ENCODE results near the gene TNS3.

The TNS3 gene

DNA sequence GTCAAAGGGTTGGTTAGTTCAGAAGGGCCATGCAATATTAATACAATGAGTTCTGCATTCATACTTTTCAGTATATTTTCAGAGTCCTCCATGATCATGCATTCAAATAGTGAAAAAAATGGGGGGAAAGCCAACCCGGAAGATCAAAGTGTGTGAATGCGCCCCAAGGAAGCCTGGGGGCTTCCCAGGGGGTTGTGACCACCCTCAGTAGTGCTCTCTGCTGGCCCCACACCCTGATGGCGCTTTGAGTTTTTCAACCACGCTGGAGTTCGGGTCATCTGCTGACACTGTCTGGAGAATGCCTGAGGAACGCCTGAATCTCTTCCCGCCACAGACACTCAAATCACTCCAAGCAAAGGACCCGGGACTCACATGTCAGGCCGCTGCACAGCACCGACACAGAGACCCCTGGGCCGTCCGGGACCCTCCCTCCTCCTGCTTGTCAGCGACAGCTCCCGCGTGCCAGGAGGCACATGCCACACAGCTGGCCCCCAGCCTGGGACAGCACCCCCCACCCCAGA is 1.0 kb downstream of the TNS3 start:
- no peak for DNase-seq

DNA sequence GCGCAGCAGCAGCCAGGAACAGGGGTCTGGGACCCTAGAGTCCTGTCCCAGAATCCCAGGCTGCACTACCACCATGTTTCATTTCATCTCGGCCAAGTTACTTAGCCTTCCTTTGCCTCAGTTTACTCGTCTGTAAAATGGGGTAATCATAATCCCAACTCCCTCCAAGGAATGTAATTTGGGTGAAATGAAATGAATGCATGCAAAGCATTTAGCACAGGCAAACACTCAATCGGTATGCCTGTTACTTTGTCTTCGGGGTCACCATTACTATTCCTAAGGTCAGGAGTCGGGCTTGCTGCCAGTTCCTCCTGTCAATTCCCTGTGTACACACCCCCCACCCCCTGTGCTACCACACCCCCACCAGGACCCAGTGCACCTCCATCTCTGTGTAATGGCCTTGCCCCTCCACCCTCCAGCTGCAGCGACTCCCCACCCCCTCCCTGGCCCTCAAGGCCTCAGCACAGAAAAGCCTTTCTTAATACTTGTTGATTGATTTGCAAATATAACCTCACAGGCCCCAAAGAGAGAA is 1.7 kb downstream of the TNS3 start:
- no peak for DNase-seq

DNA sequence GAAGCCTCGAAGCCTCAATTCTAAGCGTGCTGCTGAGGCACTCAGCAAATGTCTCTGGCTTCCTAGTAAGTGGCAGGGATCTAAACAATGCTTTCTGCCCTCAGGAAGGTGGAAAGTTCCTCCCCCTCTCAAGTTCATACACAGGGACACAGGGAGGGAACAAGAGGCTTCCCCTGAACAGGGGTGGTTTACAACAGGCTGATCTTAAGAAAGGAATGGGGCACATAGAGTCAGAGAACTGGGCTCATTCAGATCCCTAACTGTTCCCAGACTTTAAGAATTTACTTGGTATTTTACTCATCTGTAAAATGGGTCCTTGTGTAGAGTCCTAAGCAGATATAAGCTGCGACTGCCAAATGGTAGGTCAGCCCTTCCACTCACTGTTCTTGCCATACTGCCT is 2.5 kb downstream of the TNS3 start:
- no peak for DNase-seq

DNA sequence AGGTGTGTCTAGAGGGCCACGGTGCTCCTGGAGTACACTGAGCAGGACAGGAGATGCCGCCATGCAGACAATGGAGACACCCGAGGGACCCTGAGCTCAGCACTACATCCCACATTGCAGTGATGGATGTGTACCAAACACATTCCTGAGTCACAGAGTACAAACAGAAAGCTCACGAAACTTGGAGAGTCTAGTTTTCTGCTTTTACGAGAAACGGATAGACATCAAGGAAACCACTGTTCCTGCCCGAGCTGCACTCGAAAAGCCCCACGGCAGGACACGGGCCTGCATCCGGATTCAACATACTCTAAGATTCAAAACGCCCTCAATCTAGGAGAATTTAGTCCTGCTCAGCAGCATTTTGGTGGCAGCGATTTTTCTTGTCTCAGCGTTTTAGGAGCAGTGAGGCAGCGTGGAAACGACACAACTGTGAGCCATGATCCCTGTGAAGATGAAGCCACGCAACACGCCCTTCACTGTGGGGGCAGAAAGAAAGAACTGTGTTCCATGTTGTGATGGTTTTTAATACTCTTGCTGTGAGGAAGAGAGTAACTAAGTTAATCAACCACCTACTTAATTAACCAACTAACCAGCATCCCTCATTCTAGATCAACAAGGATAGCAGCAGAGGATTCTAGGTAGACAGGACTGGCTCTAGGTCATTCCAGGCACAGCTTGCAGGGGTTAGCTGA is 3.2 kb downstream of the TNS3 start:
- DNase-seq: no peak

DNA sequence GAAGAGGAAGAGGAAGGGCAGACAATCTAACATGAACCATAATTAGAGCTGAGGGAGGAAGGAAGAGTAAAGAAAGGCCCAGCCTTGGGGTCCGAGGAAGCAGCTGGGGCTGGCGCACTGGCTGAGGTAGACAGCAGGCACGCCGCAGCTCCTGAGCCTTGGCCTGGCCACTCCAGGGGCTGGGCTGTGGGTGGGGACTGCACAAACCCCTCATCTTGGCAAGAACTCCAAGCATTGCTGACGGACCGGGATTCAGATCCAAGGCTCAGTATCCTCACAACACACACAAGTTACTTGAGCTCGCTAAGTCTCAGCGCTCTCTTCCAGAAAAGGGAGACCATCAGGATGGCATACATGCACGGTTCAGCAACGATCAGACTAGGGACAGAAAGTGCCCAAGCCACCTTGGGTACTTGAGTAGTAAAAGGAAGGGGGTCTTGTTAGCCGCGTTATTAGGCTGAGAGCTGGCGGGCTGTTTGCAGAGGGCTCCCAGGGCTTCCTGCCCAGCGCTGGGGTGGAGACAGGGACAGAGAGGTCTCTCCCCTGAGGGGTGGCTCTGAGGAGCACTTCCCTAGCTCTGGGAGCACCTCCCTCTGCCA is 4.5 kb downstream of the TNS3 start:
- DNase-seq: no peak

DNA sequence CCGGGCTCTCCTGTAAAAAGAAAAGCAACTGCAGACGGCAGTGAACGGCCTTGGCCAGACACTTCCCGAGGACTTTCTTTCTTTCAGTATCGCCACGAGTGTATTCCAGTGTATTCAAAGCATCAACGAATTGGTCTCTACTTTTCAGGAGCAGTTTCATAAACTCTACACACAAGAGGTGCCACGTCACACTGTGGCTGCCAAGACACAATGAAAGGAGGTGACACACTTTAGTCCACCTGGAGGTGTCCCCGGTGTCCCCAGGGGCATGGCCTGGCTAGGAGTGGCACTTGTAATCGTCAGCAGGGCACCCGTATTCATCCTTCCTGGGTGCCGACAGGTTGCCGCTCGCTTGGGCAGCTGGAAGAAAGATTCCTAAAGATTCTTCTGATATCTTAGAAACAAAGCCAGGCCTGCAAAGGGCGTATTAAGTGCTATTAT is 5.0 kb downstream of the TNS3 start:
- no peak for DNase-seq

DNA sequence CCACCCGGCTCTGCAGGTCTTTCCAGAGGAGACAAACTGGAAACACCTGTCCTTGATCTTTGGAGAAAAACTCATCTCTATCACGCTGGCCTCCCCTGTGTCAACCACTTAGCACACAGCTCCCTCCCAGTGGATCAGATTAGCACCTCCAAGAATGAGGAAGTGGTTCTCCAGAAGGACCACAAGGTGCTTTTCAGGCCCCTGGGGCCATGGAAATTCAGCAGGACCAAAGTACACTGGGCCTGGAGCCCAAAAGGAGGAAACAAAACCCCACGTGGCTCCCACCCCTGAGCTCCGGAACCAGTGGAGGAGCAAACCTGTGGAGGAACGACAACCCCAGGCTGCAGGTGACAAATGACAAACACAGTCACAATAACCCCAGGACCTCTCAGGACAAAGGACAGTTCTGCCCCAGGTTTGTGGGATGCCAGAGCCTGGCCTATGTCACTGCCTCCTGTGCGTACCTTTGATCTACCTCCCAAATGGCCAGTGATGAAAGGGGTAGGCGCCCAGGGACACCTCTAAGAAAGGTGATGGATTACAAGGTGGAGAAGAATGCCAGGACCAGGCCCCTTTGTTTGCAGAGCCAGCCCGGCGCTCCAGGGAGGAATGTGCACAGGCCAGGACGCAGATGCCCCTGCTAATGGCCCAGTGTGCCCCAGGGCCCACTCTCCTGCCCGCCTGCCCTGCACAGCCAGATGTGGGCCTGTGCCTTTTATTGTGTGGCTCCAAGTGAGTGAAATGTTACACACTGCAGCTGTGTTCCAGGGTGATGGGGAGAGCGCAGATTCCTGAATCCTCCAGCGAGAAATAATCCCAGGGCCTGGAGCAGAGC is 5.7 kb downstream of the TNS3 start:
- no peak for DNase-seq

DNA sequence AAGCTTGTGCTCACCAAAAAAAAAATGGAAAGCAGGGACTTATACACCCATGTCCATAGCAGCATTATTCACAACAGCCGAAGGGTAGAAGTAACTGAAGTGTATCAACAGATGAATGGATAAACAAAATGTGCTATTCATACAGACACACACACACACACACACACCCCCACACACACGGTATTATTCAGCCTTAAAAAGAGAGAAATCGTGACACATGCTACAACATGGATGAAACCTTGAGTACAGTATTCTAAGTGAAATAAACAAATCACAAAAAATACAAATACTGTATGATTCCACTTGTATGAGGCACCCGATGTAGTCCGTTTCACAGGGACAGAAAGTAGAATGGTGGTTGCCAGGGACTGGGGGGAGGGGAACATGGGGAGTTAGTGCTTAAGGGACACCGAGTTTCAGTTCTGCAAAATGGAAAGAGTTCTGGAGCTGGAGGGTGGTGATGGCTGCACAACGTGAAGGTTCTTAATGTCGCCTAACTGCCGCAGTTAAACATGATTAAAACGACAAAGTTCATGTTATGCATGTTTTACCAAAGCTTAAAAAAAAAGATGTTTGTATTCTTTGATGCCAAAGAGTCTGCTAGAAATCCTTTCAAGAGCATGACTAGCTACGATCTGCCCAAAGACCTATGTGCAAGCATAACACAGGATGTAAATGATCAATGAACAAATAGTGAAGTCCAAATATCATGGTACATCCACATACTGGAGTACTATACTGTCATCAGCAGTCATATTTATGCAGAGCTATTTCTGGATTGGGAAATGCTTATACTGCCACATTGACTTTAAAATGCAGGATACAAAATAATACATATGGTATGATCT is 7.2 kb downstream of the TNS3 start:
- DNase-seq: peak; percentile 12

DNA sequence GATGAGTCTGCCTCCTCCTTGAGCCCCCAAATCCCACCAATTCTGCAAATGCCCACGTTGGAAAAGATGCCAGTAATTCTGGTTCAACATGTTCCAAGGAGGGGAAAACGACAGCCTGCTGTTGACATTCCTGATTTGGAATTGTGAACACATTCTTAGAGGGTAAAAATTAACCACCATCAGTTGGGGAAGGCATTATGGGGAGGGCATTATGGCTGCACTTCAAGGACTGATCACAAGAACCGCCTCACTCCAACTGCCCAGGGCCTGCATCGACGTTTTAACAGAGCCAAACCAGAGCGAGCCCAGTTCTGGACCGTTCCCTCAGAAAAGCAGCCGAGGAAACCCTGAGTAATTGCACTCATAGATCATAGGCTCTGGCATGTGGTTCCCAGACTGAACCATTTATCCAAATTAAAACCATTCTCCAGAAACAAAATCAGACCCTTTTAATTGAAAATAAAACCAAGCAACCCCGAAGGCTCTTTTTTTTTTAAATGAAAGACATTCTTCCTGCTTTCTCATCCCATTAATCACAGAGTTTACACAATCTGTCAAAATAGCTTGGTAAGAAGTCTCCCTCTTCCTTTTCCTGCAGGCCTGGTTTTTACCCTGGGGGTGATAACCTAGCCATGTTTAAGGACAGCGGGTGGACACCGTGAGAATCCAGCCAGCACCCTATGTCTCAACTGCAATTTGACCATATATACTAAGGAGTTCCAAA is 8.0 kb downstream of the TNS3 start:
- no peak for DNase-seq

DNA sequence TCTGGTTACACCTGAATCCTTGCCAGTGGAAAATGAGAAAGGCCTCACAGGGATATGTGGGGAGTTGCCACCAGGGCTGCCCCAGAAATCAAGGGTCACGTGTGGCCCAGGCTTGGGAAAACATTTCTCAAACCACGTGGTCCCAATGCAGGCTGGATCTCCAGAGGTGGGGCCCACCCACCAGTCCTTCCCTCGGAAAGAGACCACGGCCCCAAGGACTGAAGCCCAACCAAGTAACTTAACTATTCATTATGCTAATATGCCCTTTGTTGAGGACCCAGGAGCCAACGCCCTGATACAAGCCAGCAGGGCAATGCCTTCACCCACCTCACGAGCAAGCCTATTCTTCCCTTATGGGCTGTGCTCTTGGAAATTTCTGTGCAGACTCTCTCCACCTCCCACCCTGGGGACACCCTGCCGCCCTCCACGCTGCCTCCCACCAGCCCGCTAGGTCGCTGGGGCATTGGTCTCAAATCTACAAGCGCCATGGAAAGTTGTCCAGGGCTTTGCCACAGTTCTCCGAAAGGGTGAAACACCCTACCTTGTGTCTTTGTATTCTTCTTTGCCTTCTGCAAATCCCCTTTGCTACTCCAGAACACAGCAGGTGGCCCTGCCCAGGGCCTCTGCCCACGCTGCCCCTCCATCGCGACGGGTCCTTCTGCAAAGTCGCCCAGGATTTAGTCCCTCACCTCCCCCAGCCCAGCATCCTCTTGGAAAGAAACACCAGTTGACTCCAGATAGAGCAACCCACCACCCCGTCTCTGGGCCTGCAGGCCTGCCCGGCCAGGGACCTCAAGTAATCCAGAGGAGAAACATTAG is 8.8 kb downstream of the TNS3 start:
- no peak for DNase-seq

DNA sequence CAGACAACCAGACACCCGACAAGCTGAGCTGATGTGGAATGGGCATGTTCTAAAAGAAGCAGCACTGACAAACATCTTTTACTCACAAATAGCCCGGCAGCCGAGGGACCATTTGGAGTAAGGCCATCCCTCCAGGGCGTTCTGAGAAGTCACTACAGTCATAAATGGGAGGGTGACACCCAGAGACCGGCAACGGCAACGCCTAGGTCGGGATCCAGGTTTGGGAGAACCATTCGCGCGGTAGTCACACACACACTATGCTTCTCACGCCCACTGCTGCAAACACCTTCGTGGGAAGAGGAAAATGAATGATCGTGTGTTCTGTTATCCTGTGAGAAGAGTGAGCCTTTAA is 9.8 kb downstream of the TNS3 start:
- no peak for DNase-seq

DNA sequence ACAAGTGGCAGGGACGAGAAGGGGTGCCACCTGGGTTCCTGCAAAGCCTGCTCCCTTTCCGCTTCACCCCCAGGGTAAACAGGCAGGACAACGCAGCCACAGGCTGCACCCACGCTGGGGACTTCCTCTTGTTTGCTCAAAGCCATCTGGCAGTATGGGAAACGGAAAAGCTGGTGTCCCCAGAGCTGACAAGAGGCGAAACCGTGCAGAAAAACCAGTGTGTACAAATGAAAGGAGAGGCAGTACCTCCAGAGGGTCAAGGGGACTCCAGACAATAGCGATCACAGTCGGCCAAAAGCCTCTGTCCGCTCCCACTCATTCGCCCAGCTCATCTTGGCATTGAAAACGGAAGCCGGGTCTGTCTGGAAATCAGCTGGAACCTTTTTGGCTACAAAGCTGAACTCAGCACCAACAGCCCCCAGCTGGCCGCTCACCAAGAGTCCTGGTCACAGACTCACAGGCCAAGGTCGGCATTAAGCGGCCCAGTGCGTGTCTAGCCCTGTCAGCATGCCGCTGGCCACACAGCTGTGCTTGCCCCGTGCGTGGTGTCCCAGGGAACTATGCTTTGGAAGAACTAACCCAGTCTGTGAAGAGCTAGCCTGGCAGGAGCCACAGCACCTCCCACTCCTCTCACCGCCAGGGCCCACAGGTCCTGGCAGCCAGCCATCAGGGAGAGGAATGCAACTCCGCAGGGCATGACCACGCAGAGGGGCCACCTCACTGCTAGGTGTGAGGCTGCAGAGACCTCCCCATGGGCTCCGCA is 10.4 kb downstream of the TNS3 start:
- no peak for DNase-seq

DNA sequence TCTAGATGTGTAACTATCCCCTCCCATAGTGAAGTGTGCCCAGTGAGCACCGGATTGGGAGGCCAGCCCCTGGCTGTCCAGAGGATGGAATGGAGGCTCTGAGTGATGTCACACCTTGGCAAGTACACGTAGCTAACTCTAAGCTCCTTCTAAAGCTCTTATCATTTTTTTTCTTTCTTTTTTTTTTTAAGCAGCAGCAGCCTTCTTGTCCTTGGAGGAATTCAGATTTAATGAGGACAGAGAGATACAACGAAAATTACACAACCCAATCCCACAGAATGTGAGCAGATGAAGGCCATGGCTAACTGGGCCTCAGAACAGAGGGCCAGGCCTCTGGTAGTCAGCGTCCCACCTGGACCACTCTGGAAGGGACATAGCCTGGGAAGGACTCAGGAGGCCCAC is 11.3 kb downstream of the TNS3 start:
- DNase-seq: no peak

DNA sequence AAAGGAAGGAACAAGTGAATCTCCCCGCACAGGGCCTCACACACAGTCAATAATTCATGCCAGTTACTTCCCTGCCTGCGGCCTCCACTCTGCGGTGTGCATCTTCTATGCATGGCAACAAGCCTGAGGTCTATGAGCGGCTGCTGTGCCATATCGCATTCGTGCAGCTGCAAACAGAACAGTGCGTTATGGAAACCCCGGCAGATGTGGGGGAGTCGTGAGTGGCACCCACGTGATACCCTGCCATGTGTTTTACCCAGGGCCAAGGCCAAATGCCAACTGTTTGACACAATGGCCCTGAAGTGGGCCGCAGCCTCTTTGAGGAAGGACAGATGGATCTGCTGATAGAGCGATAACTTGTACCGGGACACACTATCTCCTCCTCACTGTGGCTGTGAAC is 13.4 kb downstream of the TNS3 start:
- no peak for DNase-seq

DNA sequence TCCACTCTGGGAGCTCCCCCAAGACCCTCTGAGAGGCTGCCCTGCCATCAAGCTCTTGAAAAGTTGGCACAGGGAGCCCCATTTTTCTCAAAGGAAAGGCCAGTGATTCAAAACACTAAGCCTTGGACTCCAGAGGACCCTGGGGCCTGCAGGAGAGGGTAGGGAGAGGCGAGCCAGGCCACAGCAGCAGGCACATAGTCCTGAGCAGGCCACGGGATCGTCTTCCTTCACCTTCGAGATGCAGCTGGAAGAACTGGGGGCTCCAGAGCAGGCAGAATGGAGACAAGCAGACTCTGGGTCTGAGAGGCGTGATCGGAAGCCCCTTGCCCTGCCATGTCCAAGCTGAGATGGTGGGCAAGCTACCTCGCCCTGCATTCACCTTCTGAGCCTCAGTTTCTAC is 13.9 kb downstream of the TNS3 start:
- no peak for DNase-seq

DNA sequence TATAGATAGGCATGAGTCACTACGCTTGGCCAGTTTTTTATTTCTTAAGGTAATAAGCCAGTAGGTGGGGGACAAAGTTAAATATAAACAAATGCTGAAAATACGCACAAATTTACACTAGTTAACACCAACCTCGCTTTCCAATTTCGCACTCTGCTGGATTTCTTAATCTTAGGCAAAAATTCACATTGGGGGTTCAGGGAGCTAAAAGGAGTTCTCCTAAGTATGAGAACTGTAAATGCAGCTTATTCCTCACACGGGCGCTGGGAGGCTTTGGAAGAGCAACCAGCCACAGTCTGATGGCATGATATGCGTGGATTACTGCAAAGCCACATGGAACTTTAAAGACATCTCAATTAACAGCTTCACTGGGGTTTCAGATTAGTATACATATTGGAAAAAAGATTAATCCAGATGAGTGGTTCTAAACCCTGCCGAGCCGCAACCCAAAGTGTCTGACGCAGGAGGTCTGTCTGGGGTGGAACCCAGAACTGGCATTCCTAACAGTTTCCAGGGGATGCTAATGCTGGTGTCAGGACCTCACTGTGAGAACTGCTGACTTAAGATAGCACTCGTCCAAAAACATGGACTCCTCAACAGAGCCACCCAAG is 16.2 kb downstream of the TNS3 start:
- no peak for DNase-seq

DNA sequence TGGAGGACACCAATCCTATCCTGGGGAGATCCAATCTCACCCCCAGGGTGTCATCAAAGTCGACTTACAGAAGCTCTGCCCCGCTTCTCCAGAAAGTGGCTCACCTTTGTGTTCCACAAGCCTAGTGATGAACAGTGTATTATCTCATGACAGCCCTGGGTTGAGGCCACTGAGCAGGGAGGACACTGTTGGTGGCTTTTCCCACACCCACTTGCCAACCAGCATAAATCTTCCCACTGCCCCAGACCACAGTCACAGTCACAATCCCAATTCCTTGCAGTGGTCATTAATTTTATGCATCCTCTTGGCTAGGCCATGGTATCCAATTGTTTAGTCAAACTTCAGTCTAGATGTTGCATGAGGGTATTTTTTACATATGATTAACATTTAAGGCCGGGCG is 18.4 kb downstream of the TNS3 start:
- DNase-seq: no peak

DNA sequence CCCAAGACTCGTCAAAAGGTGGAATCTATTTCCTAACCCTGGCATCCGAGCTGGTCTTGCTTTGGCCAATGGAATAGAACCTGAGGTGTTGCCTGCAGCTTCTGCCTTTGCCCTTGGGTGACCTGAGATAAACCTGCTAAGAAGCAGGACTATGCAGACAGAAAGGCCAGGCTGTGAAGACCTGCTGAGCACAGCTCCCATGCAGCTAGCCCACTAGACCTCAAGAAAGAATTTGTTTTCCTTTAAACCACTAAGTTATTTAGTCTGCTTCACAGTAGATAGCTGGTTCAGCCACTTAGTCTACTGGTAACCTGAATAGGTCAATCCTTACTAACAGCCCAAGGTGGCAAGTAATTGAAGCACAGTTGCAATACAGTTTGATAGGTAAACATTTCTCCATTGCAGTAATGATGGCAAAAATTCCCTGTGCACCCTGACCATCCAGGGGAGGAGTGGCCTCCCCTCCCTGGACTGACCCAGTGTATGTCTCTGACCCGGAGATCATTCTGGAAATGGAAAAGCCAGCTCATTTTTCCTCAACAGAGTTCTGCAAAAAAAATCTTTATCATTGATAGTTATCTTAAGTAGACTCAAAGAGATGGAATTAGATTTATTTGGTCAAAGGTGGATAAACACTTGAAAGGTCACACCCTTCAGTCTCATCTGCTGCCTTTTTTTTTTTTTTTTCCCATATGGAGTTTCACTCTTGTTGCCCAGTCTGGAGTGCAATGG is 20.0 kb downstream of the TNS3 start:
- no peak for DNase-seq
